HG02852 (cell line): ENCODE data around the gene ATP6V0E2.

ENCODE experiments used
- ATAC-seq: cut with Tn5 transposase; IDR thresholded peaks from one replicate; pipeline ENCODE4 v1.9.1; 2021; ENCODE audit warnings: mild to moderate bottlenecking, moderate library complexity; ENCODE audit not compliant: unreplicated experiment

ATP6V0E2 gene

GRCh38 chr7:149838224-149838991, 35.4 kb upstream of the ATP6V0E2 start, which contains the start of gene ZNF862:
ZNF862 (plus strand) TSS chr7:149838375; CDS start chr7:149838612, 237 bp downstream.
- peak; percentile 98 for ATAC-seq

- no peak for ATAC-seq
These were observed 34.8 kb upstream of the ATP6V0E2 start for GRCh38 chr7:149838992-149839408.

GRCh38 chr7:149839933-149840332, 33.8 kb upstream of the ATP6V0E2 start:
- no peak for ATAC-seq

- no peak for ATAC-seq
These were observed 30.2 kb upstream of the ATP6V0E2 start for GRCh38 chr7:149843566-149843965.

- no peak for ATAC-seq
These were observed 29.3 kb upstream of the ATP6V0E2 start for GRCh38 chr7:149844445-149844844.

GRCh38 chr7:149845257-149845980, 28.4 kb upstream of the ATP6V0E2 start:
- ATAC-seq = no peak

- ATAC-seq = no peak
These were observed 27.7 kb upstream of the ATP6V0E2 start for GRCh38 chr7:149846021-149846420.

- peak; percentile 79 for ATAC-seq
These were observed 27.2 kb upstream of the ATP6V0E2 start for GRCh38 chr7:149846436-149847046.

GRCh38 chr7:149849174-149849573, 24.6 kb upstream of the ATP6V0E2 start:
- ATAC-seq = no peak

- ATAC-seq = no peak
These were observed 23.7 kb upstream of the ATP6V0E2 start for GRCh38 chr7:149850007-149850594.

- ATAC-seq = no peak
These were observed 23.1 kb upstream of the ATP6V0E2 start for GRCh38 chr7:149850716-149851115.

- no peak for ATAC-seq
These were observed 22.3 kb upstream of the ATP6V0E2 start for GRCh38 chr7:149851449-149851848.

GRCh38 chr7:149853157-149853556, 20.6 kb upstream of the ATP6V0E2 start:
- no peak for ATAC-seq

- no peak for ATAC-seq
These were observed 19.0 kb upstream of the ATP6V0E2 start for GRCh38 chr7:149854611-149855360.

GRCh38 chr7:149855361-149856305, 18.1 kb upstream of the ATP6V0E2 start:
- no peak for ATAC-seq

- no peak for ATAC-seq
These were observed 17.2 kb upstream of the ATP6V0E2 start for GRCh38 chr7:149856583-149856982.

GRCh38 chr7:149859369-149859768, 14.4 kb upstream of the ATP6V0E2 start:
- ATAC-seq = no peak

GRCh38 chr7:149859876-149860275, 13.9 kb upstream of the ATP6V0E2 start:
- ATAC-seq = no peak
